HepG2 (cell line): ENCODE measurements around the gene RABGAP1. TPM values are rescaled to one million over a fixed set of nuclear protein-coding genes. Genes with fewer than 3 reads are reported as not detected.
A peak's percentile ranks its signal among the peaks of the same experiment; 100 is the strongest.

Source experiments
- BRCA1 ChIP-seq: sonication (generic); formaldehyde crosslinking; IDR thresholded peaks from 2 replicates; pipeline ENCODE4 v1.4.0; 2020; ENCODE audit warnings: missing genetic modification reagents
- CEBPG ChIP-seq: IDR thresholded peaks from 2 replicates; pipeline ENCODE4 v1.6.1; 2016
- CREB3 ChIP-seq: sonication (generic); formaldehyde crosslinking; IDR thresholded peaks from 2 replicates; pipeline ENCODE4 v1.5.0; 2020; ENCODE audit warnings: missing genetic modification reagents
- DMAP1 ChIP-seq: IDR thresholded peaks from 2 replicates; pipeline ENCODE4 v1.6.1; 2016
- FOXO4 ChIP-seq: sonication (generic); formaldehyde crosslinking; conservative IDR thresholded peaks from 2 replicates; pipeline ENCODE4 v1.8.1; 2023; ENCODE audit warnings: missing genetic modification reagents
- GFI1 ChIP-seq: sonication (generic); formaldehyde crosslinking; IDR thresholded peaks from 2 replicates; pipeline ENCODE4 v1.5.0; 2020; ENCODE audit warnings: missing genetic modification reagents, mild to moderate bottlenecking, borderline replicate concordance
- HNRNPH1 ChIP-seq: fragments of 200-400 bp; formaldehyde crosslinking; optimal IDR thresholded peaks from 2 replicates; pipeline ENCODE3; 2017; ENCODE audit warnings: mild to moderate bottlenecking, low read depth, low read length
- MXD3 ChIP-seq: IDR thresholded peaks from 2 replicates; pipeline ENCODE4 v1.6.1; 2016; ENCODE audit warnings: mild to moderate bottlenecking, missing biosample characterization, missing genetic modification reagents
- MYNN ChIP-seq: sonication (generic); formaldehyde crosslinking; IDR thresholded peaks from 2 replicates; pipeline ENCODE4 v1.4.0; 2020; ENCODE audit warnings: mild to moderate bottlenecking, low read depth, missing genetic modification reagents
- PBX3 ChIP-seq: sonication (generic); formaldehyde crosslinking; IDR thresholded peaks from 2 replicates; pipeline ENCODE4 v1.8.1; 2023; ENCODE audit warnings: missing genetic modification reagents, inconsistent platforms, borderline replicate concordance
- POLR2G ChIP-seq: fragments of 200-400 bp; formaldehyde crosslinking; IDR thresholded peaks from 2 replicates; pipeline ENCODE4 v1.6.1; 2018; ENCODE audit warnings: mild to moderate bottlenecking, low read depth, low read length, moderate library complexity
- RFX3 ChIP-seq: IDR thresholded peaks from 2 replicates; pipeline ENCODE4 v1.6.1; 2016; ENCODE audit warnings: missing biosample characterization, missing genetic modification reagents
- RXRB ChIP-seq: IDR thresholded peaks from 2 replicates; pipeline ENCODE4 v1.6.1; 2016; ENCODE audit warnings: borderline replicate concordance, missing genetic modification reagents, missing compliant biosample characterization
- SP2 ChIP-seq: sonication (generic); formaldehyde crosslinking; IDR thresholded peaks from 2 replicates; pipeline ENCODE4 v1.5.1; 2020; ENCODE audit warnings: mild to moderate bottlenecking, missing genetic modification reagents
- SRF ChIP-seq: IDR thresholded peaks from 2 replicates; pipeline ENCODE4 v1.6.1; 2011; ENCODE audit warnings: mild to moderate bottlenecking, low read depth, low read length, moderate library complexity
- TAF15 ChIP-seq: fragments of 200-400 bp; formaldehyde crosslinking; IDR thresholded peaks from one replicate; pipeline ENCODE4 v1.6.1; 2018; ENCODE audit warnings: mild to moderate bottlenecking, low read depth, low read length; ENCODE audit not compliant: poor library complexity, severe bottlenecking
- YY1 ChIP-seq: IDR thresholded peaks from 2 replicates; pipeline ENCODE4 v1.6.1; 2011; ENCODE audit warnings: low read length, low read depth, moderate library complexity, mild to moderate bottlenecking; ENCODE audit not compliant: insufficient read depth, insufficient replicate concordance
- ZFP90 ChIP-seq: sonication (generic); formaldehyde crosslinking; IDR thresholded peaks from 2 replicates; pipeline ENCODE4 v1.8.0; 2022; ENCODE audit warnings: missing genetic modification reagents, mild to moderate bottlenecking, inconsistent platforms, borderline replicate concordance
- ZNF205 ChIP-seq: IDR thresholded peaks from 2 replicates; pipeline ENCODE4 v1.6.1; 2018; ENCODE audit warnings: missing biosample characterization, missing genetic modification reagents
- ZNF670 ChIP-seq: sonication (generic); formaldehyde crosslinking; IDR thresholded peaks from 2 replicates; pipeline ENCODE4 v1.8.0; 2022; ENCODE audit warnings: mild to moderate bottlenecking, missing genetic modification reagents, borderline replicate concordance
- ZNF703 ChIP-seq: sonication (generic); formaldehyde crosslinking; IDR thresholded peaks from 2 replicates; pipeline ENCODE4 v1.5.1; 2020; ENCODE audit warnings: missing genetic modification reagents, mild to moderate bottlenecking, moderate library complexity, borderline replicate concordance
- ZNF747 ChIP-seq: sonication (generic); formaldehyde crosslinking; IDR thresholded peaks from 2 replicates; pipeline ENCODE4 v1.8.1; 2023; ENCODE audit warnings: missing genetic modification reagents, mild to moderate bottlenecking, borderline replicate concordance
- ZNF781 ChIP-seq: sonication (generic); formaldehyde crosslinking; IDR thresholded peaks from 2 replicates; pipeline ENCODE4 v1.5.1; 2020; ENCODE audit warnings: borderline replicate concordance, mild to moderate bottlenecking, missing genetic modification reagents; ENCODE audit errors: not compliant biosample characterization
- ZNF800 ChIP-seq: sonication (generic); formaldehyde crosslinking; IDR thresholded peaks from 2 replicates; pipeline ENCODE4 v1.4.0; 2020; ENCODE audit warnings: missing genetic modification reagents
- polyA plus RNA-seq, 8 experiments: library from polyadenylated mRNA; depleted of rRNA in 3 of 8; stranded (reverse) in 7 of 8; unstranded in 1 of 8; fragments of >200 nt; fragmentation: Illumina TruSeq in 4 of 8; extraction: Trizol in 4 of 8; gene quantifications; 2 replicates each; pipeline versions ENCODE4 v1.2.1 to v1.2.3, GENCODE V29; 2011 to 2016; ENCODE audit warnings: low read depth in 4 of 8, missing spikeins in 1 of 8, mixed read lengths in 1 of 8; ENCODE audit not compliant: insufficient read depth in 1 of 8
- total RNA-seq, 5 experiments: library from RNA; depleted of rRNA; stranded (reverse); fragments of >200 nt; fragmentation: Illumina TruSeq; extraction: Trizol; gene quantifications; 2 replicates each; pipeline ENCODE4 v1.2.3, GENCODE V29; 2016; ENCODE audit warnings: low read depth in 1 of 5

The RABGAP1 gene
- total and polyA plus RNA-seq, 2 of the 13 experiments (the other 11 are each of a cell fraction or from before 2014, with no cell fraction given), result 19.1 to 19.3 TPM

GRCh38 chr9:122912964-122913673, 27.7 kb upstream of the RABGAP1 start, which contains the start of gene ZBTB6 (continued):
- TF ChIP-seq DMAP1 (CRISPR knock-in tag) (peak; percentile 63), YY1 (peak; percentile 9), RXRB (CRISPR knock-in tag) (no peak; the same call in 1 of the 2 replicates), ZFP90 (CRISPR knock-in tag) (0 out of 2 replicates have a peak, but pooled peaks have one; percentile 26), ZNF670 (CRISPR knock-in tag) (peak; percentile 50; the same call in 1 of the 2 replicates), ZNF205 (no peak), CEBPG (CRISPR knock-in tag) (no peak), TAF15 (no peak), ZNF703 (0 out of 2 replicates have a peak, but pooled peaks have one; percentile 77), PBX3 (CRISPR knock-in tag) (no peak), MXD3 (no peak), CREB3 (CRISPR knock-in tag) (peak; percentile 62; the same call in 1 of the 2 replicates), ZNF781 (no peak), SRF (no peak), SP2 (0 out of 2 replicates have a peak, but pooled peaks have one; percentile 10), BRCA1 (CRISPR knock-in tag) (no peak), ZNF747 (CRISPR knock-in tag) (peak; percentile 49; the same call in 1 of the 2 replicates), RFX3 (CRISPR knock-in tag) (no peak), GFI1 (CRISPR knock-in tag) (no peak; the same call in none of the 2 replicates), MYNN (no peak), ZNF800 (CRISPR knock-in tag) (0 out of 2 replicates have a peak, but pooled peaks have one; percentile 49), HNRNPH1 (no peak), FOXO4 (CRISPR knock-in tag) (no peak), POLR2G (peak; percentile 93)
